Measurements from ENCODE around the gene LEPROT. TPM values are rescaled to one million over a fixed set of nuclear protein-coding genes. Genes with fewer than 3 reads are reported as not detected.
A peak's percentile ranks its signal among the peaks of the same experiment; 100 is the strongest.

The LEPROT gene
- total RNA-seq, 1 experiment from 2014 or later, result 25.7 TPM

GRCh38 chr1:65467536-65467935, 47.1 kb downstream of the LEPROT start:
- H3K9me3 ChIP-seq (ENCODE audit: control insufficient read depth in 1 of 2, insufficient read depth in 1 of 2, low read depth in 1 of 2, low read length in 2 of 2), result no peaks in the 10 kb centered on the region
- ChIA-PET CTCF (interaction anchor here (1.4 kb wide), 1 partner anchor 9 kb away, joined by 3 read pairs; no protein-coding TSS in a partner anchor), POLR2A (no interaction called here), RAD21 (ENCODE audit: low non-redundant PET in 1 of 2, low total read pairs in 2 of 2, uncharacterized antibody in 2 of 2, unreplicated experiment in 2 of 2) (no interaction called here)
- H3K27me3 ChIP-seq (ENCODE audit: insufficient read depth, low read length), result no peaks in the 10 kb centered on the region
- peak; percentile 82 for ATAC-seq
- no peaks in the 10 kb centered on the region for H3K36me3 ChIP-seq (ENCODE audit: control insufficient read depth in 1 of 2, insufficient read depth in 2 of 2, low read length in 2 of 2)
- H3K27ac ChIP-seq (ENCODE audit: low read depth, low read length), result no peak overlapping the region
- no peak for TF ChIP-seq RAD21 (IDR thresholded peaks at IDR 0.05; ENCODE audit: low read depth)
- no peak for TF ChIP-seq CBX3 (IDR thresholded peaks at IDR 0.05; ENCODE audit: low read depth)
- no peak for TF ChIP-seq FOSL1 (IDR thresholded peaks at IDR 0.05; ENCODE audit: low read depth)
- no peak for TF ChIP-seq ATF3 (IDR thresholded peaks at IDR 0.05)
- no peak for TF ChIP-seq EZH2phosphoT487 (IDR thresholded peaks at IDR 0.05; ENCODE audit: borderline replicate concordance)
- TF ChIP-seq ZFX (IDR thresholded peaks at IDR 0.05), result no peak
- no peak for TF ChIP-seq SRF (IDR thresholded peaks at IDR 0.05; ENCODE audit: low read depth)
- TF ChIP-seq TCF7L2 (IDR thresholded peaks at IDR 0.05; ENCODE audit: borderline replicate concordance, extremely low read depth, insufficient read depth, insufficient read length), result no peak
- no peak for TF ChIP-seq POLR2A (IDR thresholded peaks at IDR 0.05; ENCODE audit: borderline replicate concordance, extremely low read depth, insufficient read depth, insufficient read length)
- TF ChIP-seq SIN3A (IDR thresholded peaks at IDR 0.05; ENCODE audit: low read depth), result no peak
- no peaks in the 10 kb centered on the region for H3K79me2 ChIP-seq (ENCODE audit: insufficient read depth, low read length)
- no peak overlapping the region for H3K9ac ChIP-seq (ENCODE audit: low read length)
- H2AFZ ChIP-seq (ENCODE audit: low read depth, low read length, poor library complexity, severe bottlenecking), result no peak overlapping the region
- no TSS peak for BruUV-seq (replicated peaks)
- DNase-seq (ENCODE audit: low read depth, low spot score), result no peak
- intact Hi-C loops (cut with micrococcal nuclease), result no loop called here
- H3K9me2 ChIP-seq (ENCODE audit: insufficient read depth), result no peaks in the 10 kb centered on the region
- H3K4me1 ChIP-seq (ENCODE audit: control insufficient read depth in 1 of 2, insufficient read depth in 2 of 2, low read length in 2 of 2), result peaks cover 0 to 12% of the 10 kb centered on the region in 2 experiments; a peak in 2 of 4 replicates
- H4K20me1 ChIP-seq (ENCODE audit: insufficient read depth), result no peaks in the 10 kb centered on the region
- H3K4me2 ChIP-seq (ENCODE audit: low read length), result peak overlapping the region; percentile 31
- no peak overlapping the region for H3K4me3 ChIP-seq (replicated peaks in 1 of 2; ENCODE audit: low read depth in 1 of 2, low read length in 2 of 2)

- Histone ChIP-seq H2AFZ (ENCODE audit: low read depth, low read length, poor library complexity, severe bottlenecking) (no peak overlapping the region), H3K27ac (ENCODE audit: low read depth, low read length) (no peak overlapping the region), H3K9me2 (ENCODE audit: insufficient read depth) (no peaks in the 10 kb centered on the region), H3K4me3 (replicated peaks in 1 of 2; ENCODE audit: low read depth in 1 of 2, low read length in 2 of 2) (no peak overlapping the region), H3K9me3 (ENCODE audit: control insufficient read depth in 1 of 2, insufficient read depth in 1 of 2, low read depth in 1 of 2, low read length in 2 of 2) (no peaks in the 10 kb centered on the region), H3K79me2 (ENCODE audit: insufficient read depth, low read length) (no peaks in the 10 kb centered on the region), H3K9ac (ENCODE audit: low read length) (no peak overlapping the region), H3K4me1 (ENCODE audit: control insufficient read depth in 1 of 2, insufficient read depth in 2 of 2, low read length in 2 of 2) (peaks cover 0 to 12% of the 10 kb centered on the region in 2 experiments; a peak in 2 of 4 replicates), H3K36me3 (ENCODE audit: control insufficient read depth in 1 of 2, insufficient read depth in 2 of 2, low read length in 2 of 2) (no peaks in the 10 kb centered on the region), H3K27me3 (ENCODE audit: insufficient read depth, low read length) (no peaks in the 10 kb centered on the region), H4K20me1 (ENCODE audit: insufficient read depth) (no peaks in the 10 kb centered on the region), H3K4me2 (ENCODE audit: low read length) (no peak overlapping the region)
- CTCF ChIA-PET, result interaction anchor here (1.0 kb wide), 1 partner anchor 10 kb away, joined by 3 read pairs; no protein-coding TSS in a partner anchor
- RAD21 ChIA-PET (ENCODE audit: low non-redundant PET in 1 of 2, low total read pairs in 2 of 2, uncharacterized antibody in 2 of 2, unreplicated experiment in 2 of 2), result no interaction called here
- POLR2A ChIA-PET, result no interaction called here
- intact Hi-C loops (cut with micrococcal nuclease), result no loop called here
- ATAC-seq, result no peak
- no TSS peak for BruUV-seq (replicated peaks)
- no peak for DNase-seq (ENCODE audit: low read depth, low spot score)
- TF ChIP-seq CEBPB (IDR thresholded peaks at IDR 0.05; ENCODE audit: low read depth) (no peak), ZBTB33 (IDR thresholded peaks at IDR 0.05; ENCODE audit: extremely low read depth, insufficient replicate concordance, low read length) (no peak), POLR2A (IDR thresholded peaks at IDR 0.05; ENCODE audit: borderline replicate concordance, extremely low read depth, insufficient read depth, insufficient read length) (no peak), ZFX (IDR thresholded peaks at IDR 0.05) (no peak), ZNF274 (IDR thresholded peaks at IDR 0.05; ENCODE audit: low read depth, low read length) (no peak), CTCF (IDR thresholded peaks at IDR 0.05 in 2 of 3, conservative IDR thresholded peaks at IDR 0.05 in 1 of 3; ENCODE audit: borderline replicate concordance in 1 of 3, insufficient read depth in 1 of 3, low read depth in 2 of 3, low read length in 2 of 3) (no peak), POLR2AphosphoS5 (IDR thresholded peaks at IDR 0.05; ENCODE audit: low read depth, low read length) (no peak), SIN3A (IDR thresholded peaks at IDR 0.05; ENCODE audit: low read depth) (no peak), RAD21 (IDR thresholded peaks at IDR 0.05; ENCODE audit: low read depth) (no peak)
These were observed 48.8 kb downstream of the LEPROT start for GRCh38 chr1:65469126-65469888.
